ENCODE results near the gene EPHA1. TPM values are rescaled to one million over a fixed set of nuclear protein-coding genes. Genes with fewer than 3 reads are reported as not detected.

The EPHA1 gene
- total and polyA plus RNA-seq, 2 donors (not counting 1 experiment from before 2014, with no cell fraction given) = 0.39 to 0.49 TPM

DNA sequence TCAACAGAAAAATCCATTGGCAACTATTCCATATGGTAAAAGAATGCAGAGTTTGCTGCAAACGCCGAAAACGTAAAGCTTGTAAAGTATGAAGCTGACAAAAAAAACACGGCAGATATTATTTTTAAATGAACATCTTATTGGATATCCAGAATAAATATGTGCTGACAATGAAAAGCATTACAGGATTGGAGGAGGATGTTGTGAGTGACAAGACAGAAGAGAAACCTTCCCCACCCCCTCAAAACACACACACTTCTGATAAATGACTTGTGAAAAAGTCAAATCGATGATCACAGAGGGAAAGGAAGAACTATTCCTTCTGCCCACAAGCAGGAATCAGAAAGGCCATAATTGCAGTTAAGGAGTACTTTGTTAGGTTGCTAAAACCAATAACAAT lies 60.7 kb downstream of the EPHA1 start:
- H3K4me3 Mint-ChIP-seq = no peak overlapping the region
- DNase-seq = no peak
- Histone ChIP-seq H3K4me3 (ENCODE audit: control extremely low read depth in 1 of 5, extremely low read depth in 1 of 5, insufficient read depth in 1 of 5, low read depth in 2 of 5, low read length in 4 of 5) (no peak overlapping the region), H4K20me1 (ENCODE audit: control insufficient read depth, insufficient read depth, low read length, poor library complexity, severe bottlenecking) (no peaks in the 10 kb centered on the region), H2AFZ (ENCODE audit: insufficient read depth, low read depth, low read length, poor library complexity, severe bottlenecking) (no peak overlapping the region), H3K9me3 (ENCODE audit: control extremely low read depth in 1 of 3, control insufficient read depth in 2 of 3, insufficient read depth in 1 of 3, low read length in 2 of 3) (no peaks in the 10 kb centered on the region), H3K4me1 (ENCODE audit: control insufficient read depth in 2 of 2, insufficient read depth in 2 of 2, low read length in 2 of 2) (peaks cover 7 to 9% of the 10 kb centered on the region in 2 donors), H3K27me3 (replicated peaks in 1 of 4; ENCODE audit: control extremely low read depth in 1 of 4, control insufficient read depth in 3 of 4, insufficient read depth in 4 of 4, low read length in 3 of 4) (peaks cover 0 to 12% (median 4%) of the 10 kb centered on the region in 4 experiments), H3K27ac (ENCODE audit: low read length in 2 of 2) (no peak overlapping the region), H3K36me3 (replicated peaks in 1 of 2; ENCODE audit: control extremely low read depth in 1 of 2, control insufficient read depth in 1 of 2, extremely low read depth in 1 of 2, insufficient read depth in 2 of 2, low read length in 1 of 2) (no peaks in the 10 kb centered on the region), H3K9ac (ENCODE audit: low read length) (no peak overlapping the region), H3K79me2 (ENCODE audit: control insufficient read depth, insufficient read depth, low read length) (no peaks in the 10 kb centered on the region), H3K4me2 (replicated peaks; ENCODE audit: low read depth, low read length, poor library complexity, severe bottlenecking) (no peak overlapping the region)
- no peak for ATAC-seq (ENCODE audit: low read depth)
- peaks cover 7% of the 10 kb centered on the region for H3K4me1 Mint-ChIP-seq
- intact Hi-C loops (cut with micrococcal nuclease) = no loop called here
- CTCF ChIA-PET = interaction anchor here (0.9 to 1.5 kb wide), 5 partner anchors 10 to 68 kb away, joined by 3 to 5 read pairs (median 3); no protein-coding TSS in a partner anchor
- POLR2A ChIA-PET = no interaction called here
- H3K9me3 Mint-ChIP-seq (ENCODE audit: insufficient read depth) = no peaks in the 10 kb centered on the region
- H3K27ac Mint-ChIP-seq = no peak overlapping the region
- H3K27me3 Mint-ChIP-seq = peaks cover 47% of the 10 kb centered on the region
- WGBS (ENCODE audit: insufficient coverage) = no CpG with 5 or more reads among the region's 5 CpGs
- no peak for TF ChIP-seq EZH2 (IDR thresholded peaks at IDR 0.05; ENCODE audit: borderline replicate concordance, insufficient read depth, low read depth, low read length, poor library complexity, severe bottlenecking)

GRCh38 chr7:143346018-143346417 lies 62.6 kb downstream of the EPHA1 start:
- no peak for TF ChIP-seq CTCF (IDR thresholded peaks at IDR 0.05)
- TF ChIP-seq EZH2 (IDR thresholded peaks at IDR 0.05; ENCODE audit: borderline replicate concordance, insufficient read depth, low read depth, low read length, poor library complexity, severe bottlenecking) = no peak
- Histone ChIP-seq H3K4me2 (replicated peaks; ENCODE audit: low read depth, low read length, poor library complexity, severe bottlenecking) (no peak overlapping the region), H3K36me3 (replicated peaks in 1 of 2; ENCODE audit: control extremely low read depth in 1 of 2, control insufficient read depth in 1 of 2, extremely low read depth in 1 of 2, insufficient read depth in 2 of 2, low read length in 1 of 2) (no peaks in the 10 kb centered on the region), H3K4me1 (ENCODE audit: control insufficient read depth in 2 of 2, insufficient read depth in 2 of 2, low read length in 2 of 2) (peaks cover 7 to 9% of the 10 kb centered on the region in 2 donors), H3K4me3 (ENCODE audit: control extremely low read depth in 1 of 5, extremely low read depth in 1 of 5, insufficient read depth in 1 of 5, low read depth in 2 of 5, low read length in 4 of 5) (no peak overlapping the region), H4K20me1 (ENCODE audit: control insufficient read depth, insufficient read depth, low read length, poor library complexity, severe bottlenecking) (no peaks in the 10 kb centered on the region), H3K9ac (ENCODE audit: low read length) (no peak overlapping the region), H3K27ac (ENCODE audit: low read length in 2 of 2) (no peak overlapping the region), H3K79me2 (ENCODE audit: control insufficient read depth, insufficient read depth, low read length) (no peaks in the 10 kb centered on the region), H2AFZ (ENCODE audit: insufficient read depth, low read depth, low read length, poor library complexity, severe bottlenecking) (no peak overlapping the region), H3K27me3 (replicated peaks in 1 of 4; ENCODE audit: control extremely low read depth in 1 of 4, control insufficient read depth in 3 of 4, insufficient read depth in 4 of 4, low read length in 3 of 4) (peaks cover 0 to 11% (median 4%) of the 10 kb centered on the region in 4 experiments), H3K9me3 (ENCODE audit: control extremely low read depth in 1 of 3, control insufficient read depth in 2 of 3, insufficient read depth in 1 of 3, low read length in 2 of 3) (no peaks in the 10 kb centered on the region)
- DNase-seq = no peak
- intact Hi-C loops (cut with micrococcal nuclease) = no loop called here
- H3K27me3 Mint-ChIP-seq = peaks cover 40% of the 10 kb centered on the region
- 100% methylated on average over 2 of the region's 4 CpGs for WGBS (ENCODE audit: insufficient coverage)
- peaks cover 7% of the 10 kb centered on the region for H3K4me1 Mint-ChIP-seq
- H3K4me3 Mint-ChIP-seq = no peak overlapping the region
- ChIA-PET CTCF (interaction anchor here (1.0 to 3.1 kb wide), 7 partner anchors 8 to 106 kb away, joined by 3 to 15 read pairs (median 4); no protein-coding TSS in a partner anchor), POLR2A (no interaction called here)
- no peaks in the 10 kb centered on the region for H3K9me3 Mint-ChIP-seq (ENCODE audit: insufficient read depth)
- no peak overlapping the region for H3K27ac Mint-ChIP-seq
- ATAC-seq (ENCODE audit: low read depth) = no peak
